Gastroesophageal sphincter (tissue), 3 donors: ENCODE results near the gene ADAM12.

ENCODE experiments used
- EP300 ChIP-seq: sonication (generic); formaldehyde crosslinking; IDR thresholded peaks from one replicate; pipeline ENCODE4 v1.6.1; 2017; ENCODE audit warnings: antibody characterized with exemption, mild to moderate bottlenecking
- POLR2A ChIP-seq, 2 donors: fragments of 450-650 bp; IDR thresholded peaks; one replicate each; pipeline ENCODE4 v1.6.1; 2017; ENCODE audit warnings: antibody characterized with exemption in 2 of 2, mild to moderate bottlenecking in 2 of 2, moderate library complexity in 1 of 2
- POLR2AphosphoS5 ChIP-seq: sonication (generic); formaldehyde crosslinking; IDR thresholded peaks from one replicate; pipeline ENCODE4 v1.6.1; 2017; ENCODE audit warnings: antibody characterized with exemption
- TF ChIP-seq, protein P1 (sequence below), 4 experiments: fragments of 200-600 bp in 2 of 4; fragments of 450-650 bp in 2 of 4; sonication (generic) in 1 of 4; IDR thresholded peaks; one replicate each; pipeline ENCODE4 v1.5.1; 2017 to 2019; ENCODE audit warnings: antibody characterized with exemption in 4 of 4, mild to moderate bottlenecking in 2 of 4, moderate library complexity in 2 of 4

DNA sequence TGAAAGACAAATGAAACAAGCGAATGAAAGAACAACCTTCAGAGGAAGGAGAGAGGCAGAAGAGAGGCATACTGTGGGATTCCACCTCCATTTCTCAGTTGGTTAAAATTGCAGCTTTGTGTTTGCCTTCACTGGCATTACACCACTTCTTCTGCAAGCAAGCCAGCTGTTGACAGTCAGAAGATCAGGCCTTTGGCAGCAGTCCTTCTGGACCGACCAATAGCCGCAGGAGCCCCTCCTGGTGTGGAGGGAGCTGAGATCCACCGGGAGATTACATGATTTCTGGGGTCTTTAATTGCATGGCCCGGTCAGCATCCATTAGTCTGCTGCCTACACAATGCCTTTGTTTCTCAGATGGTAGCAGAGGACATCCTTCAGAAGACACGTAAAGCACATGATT lies 206.7 kb downstream of the ADAM12 start:
- TF ChIP-seq, protein P1, sequence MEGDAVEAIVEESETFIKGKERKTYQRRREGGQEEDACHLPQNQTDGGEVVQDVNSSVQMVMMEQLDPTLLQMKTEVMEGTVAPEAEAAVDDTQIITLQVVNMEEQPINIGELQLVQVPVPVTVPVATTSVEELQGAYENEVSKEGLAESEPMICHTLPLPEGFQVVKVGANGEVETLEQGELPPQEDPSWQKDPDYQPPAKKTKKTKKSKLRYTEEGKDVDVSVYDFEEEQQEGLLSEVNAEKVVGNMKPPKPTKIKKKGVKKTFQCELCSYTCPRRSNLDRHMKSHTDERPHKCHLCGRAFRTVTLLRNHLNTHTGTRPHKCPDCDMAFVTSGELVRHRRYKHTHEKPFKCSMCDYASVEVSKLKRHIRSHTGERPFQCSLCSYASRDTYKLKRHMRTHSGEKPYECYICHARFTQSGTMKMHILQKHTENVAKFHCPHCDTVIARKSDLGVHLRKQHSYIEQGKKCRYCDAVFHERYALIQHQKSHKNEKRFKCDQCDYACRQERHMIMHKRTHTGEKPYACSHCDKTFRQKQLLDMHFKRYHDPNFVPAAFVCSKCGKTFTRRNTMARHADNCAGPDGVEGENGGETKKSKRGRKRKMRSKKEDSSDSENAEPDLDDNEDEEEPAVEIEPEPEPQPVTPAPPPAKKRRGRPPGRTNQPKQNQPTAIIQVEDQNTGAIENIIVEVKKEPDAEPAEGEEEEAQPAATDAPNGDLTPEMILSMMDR (IDR thresholded peaks at IDR 0.05) = no peak
- no peak for TF ChIP-seq EP300
- TF ChIP-seq POLR2A (IDR thresholded peaks at IDR 0.05) = no peak
- TF ChIP-seq POLR2AphosphoS5 = no peak
